Ovary (tissue), 9 donors: ENCODE data around the gene RTP4. TPM values are rescaled to one million over a fixed set of nuclear protein-coding genes. Genes with fewer than 3 reads are reported as not detected.

Experiments
- DNase-seq, 5 donors: peaks; one replicate each; pipeline ENCODE4 v3.0.0-alpha.2; 2019 to 2020
- H3K27ac ChIP-seq, 2 donors: fragments of 200-600 bp; one replicate each; pipeline versions ENCODE4 v1.5.1 to v1.8.0; 2019 to 2022
- H3K27me3 ChIP-seq: fragments of 200-600 bp; one replicate; pipeline ENCODE4 v1.8.0; 2022
- H3K36me3 ChIP-seq: fragments of 200-600 bp; sonication (generic); one replicate; pipeline ENCODE4 v1.5.1; 2019
- H3K4me1 ChIP-seq: one replicate; pipeline ENCODE4 v1.8.1; 2013; ENCODE audit warnings: mild to moderate bottlenecking, moderate library complexity; ENCODE audit not compliant: insufficient read depth
- H3K4me3 ChIP-seq: fragments of 200-600 bp; sonication (generic); one replicate; pipeline ENCODE4 v1.5.1; 2017
- H3K9me3 ChIP-seq, 2 donors: fragments of 200-600 bp in 1 of 2; sonication (generic) in 1 of 2; one replicate each; pipeline versions ENCODE4 v1.5.1 to v1.8.1; 2013 to 2019; ENCODE audit warnings: mild to moderate bottlenecking in 1 of 2, moderate library complexity in 1 of 2
- CTCF ChIP-seq, 3 donors: fragments of 450-650 bp in 2 of 3; fragments of 200-600 bp in 1 of 3; IDR thresholded peaks; one replicate each; pipeline versions ENCODE4 v1.5.1 to v1.8.0; 2016 to 2022; ENCODE audit warnings: antibody characterized with exemption in 3 of 3, mild to moderate bottlenecking in 1 of 3
- EP300 ChIP-seq: sonication (generic); formaldehyde crosslinking; IDR thresholded peaks from one replicate; pipeline ENCODE4 v1.6.1; 2017; ENCODE audit warnings: antibody characterized with exemption
- POLR2A ChIP-seq: fragments of 450-650 bp; IDR thresholded peaks from one replicate; pipeline ENCODE4 v1.6.1; 2017; ENCODE audit warnings: antibody characterized with exemption, mild to moderate bottlenecking, moderate library complexity
- WGBS, 3 donors: extraction: QIAGEN DNeasy Blood & Tissue Kit in 1 of 3; methylation state at CpG; one replicate each; pipeline versions ENCODE4 v1.1.5 to v1.1.7; 2013 to 2017; 5-methylcytosine and 5-hydroxymethylcytosine counted together
- intact Hi-C, 4 donors: fragments of 100-400 bp; cut with DNase I; formaldehyde crosslinking; loops; one replicate each; pipeline versions ENCODE4 v1.11.0 to v1.15.1; 2022 to 2023
- polyA plus RNA-seq, 2 donors: library from polyadenylated mRNA; stranded (reverse); fragments of 200-250 nt in 1 of 2; fragments of 350-450 nt in 1 of 2; fragmentation: Illumina TruSeq in 1 of 2; extraction: RNeasy Lipid Tissue Mini Kit (QIAGEN cat#74804) in 1 of 2; gene quantifications; one replicate each; pipeline ENCODE4 v1.2.3, GENCODE V29; 2013 to 2014
- total RNA-seq, 7 donors: library from RNA; depleted of rRNA in 2 of 7; stranded (reverse); fragments of >200 nt in 2 of 7; fragmentation: NEBNext Ultra II Directional in 3 of 7; extraction: Animal tissue kit (Norgen Biotek cat#: 25700) in 3 of 7; gene quantifications; one replicate each; pipeline versions ENCODE4 v1.1.0 to v1.2.4, GENCODE V29; 2016 to 2023
- donor health status: DM: no; HTN: no; CAD: no; lungs with moderate emphysema.
- donor health status: DM: no; HTN: no; CAD: no.
- donor health status: Bipolar disorder and iron deficiency.
- donor health status: DM: yes; HTN: yes; CAD: no.
- donor health status: DM: no; HTN: no; CAD: no.
- donor health status: DM: yes; HTN: yes; CAD: no.

Gene RTP4
- total and polyA plus RNA-seq, 9 donors, result 0.24 to 7.3 (median 2.7) TPM

- H3K4me3 ChIP-seq, result no peak overlapping the region
- WGBS, 3 donors, result 95 to 96% (median 96%) methylated on average over 4 of the region's 4 CpGs
- H3K36me3 ChIP-seq, result no peaks in the 10 kb centered on the region
- no peak for DNase-seq
- intact Hi-C loops, result no loop called here
- no peak for TF ChIP-seq EP300
- TF ChIP-seq CTCF (IDR thresholded peaks at IDR 0.05), result no peak
- TF ChIP-seq POLR2A, result no peak
- no peaks in the 10 kb centered on the region for H3K27me3 ChIP-seq
- H3K9me3 ChIP-seq, result no peaks in the 10 kb centered on the region
- no peaks in the 10 kb centered on the region for H3K4me1 ChIP-seq
- H3K27ac ChIP-seq, result no peak overlapping the region
Measured at GRCh38 chr3:187383246-187383645, 15.1 kb downstream of the RTP4 start.

- Histone ChIP-seq H3K4me1 (no peaks in the 10 kb centered on the region), H3K4me3 (no peak overlapping the region), H3K9me3 (no peaks in the 10 kb centered on the region), H3K27ac (no peak overlapping the region), H3K27me3 (no peaks in the 10 kb centered on the region), H3K36me3 (no peaks in the 10 kb centered on the region)
- DNase-seq, result no peak
- WGBS, 3 donors, result 55 to 87% (median 80%) methylated on average over 1 of the region's 1 CpG
- intact Hi-C loops, result no loop called here
- TF ChIP-seq CTCF (IDR thresholded peaks at IDR 0.05), result no peak
- no peak for TF ChIP-seq EP300
- TF ChIP-seq POLR2A, result no peak
Measured at GRCh38 chr3:187385296-187385695, 17.1 kb downstream of the RTP4 start.

- intact Hi-C loops, result no loop called here
- H3K27me3 ChIP-seq, result no peaks in the 10 kb centered on the region
- no peaks in the 10 kb centered on the region for H3K4me1 ChIP-seq
- WGBS, 3 donors, result 53 to 77% (median 76%) methylated on average over 1 of the region's 1 CpG
- TF ChIP-seq POLR2A (no peak), EP300 (no peak), CTCF (IDR thresholded peaks at IDR 0.05) (no peak)
- no peak overlapping the region for H3K27ac ChIP-seq
- no peak overlapping the region for H3K4me3 ChIP-seq
- DNase-seq, result no peak
- no peaks in the 10 kb centered on the region for H3K36me3 ChIP-seq
- H3K9me3 ChIP-seq, result no peaks in the 10 kb centered on the region
Measured at GRCh38 chr3:187396661-187397060, 28.5 kb downstream of the RTP4 start.

GRCh38 chr3:187398955-187399354 is 30.8 kb downstream of the RTP4 start:
- no peaks in the 10 kb centered on the region for H3K9me3 ChIP-seq
- no peak overlapping the region for H3K27ac ChIP-seq
- H3K4me1 ChIP-seq, result peaks cover 5% of the 10 kb centered on the region
- no peaks in the 10 kb centered on the region for H3K27me3 ChIP-seq
- intact Hi-C loops, result no loop called here
- no peak overlapping the region for H3K4me3 ChIP-seq
- TF ChIP-seq EP300 (no peak), POLR2A (no peak), CTCF (IDR thresholded peaks at IDR 0.05) (no peak)
- no peaks in the 10 kb centered on the region for H3K36me3 ChIP-seq
- no peak for DNase-seq

GRCh38 chr3:187400756-187401155 is 32.6 kb downstream of the RTP4 start:
- 74 to 88% (median 85%) methylated on average over 3 of the region's 3 CpGs for WGBS, 3 donors
- peaks cover 5% of the 10 kb centered on the region for H3K4me1 ChIP-seq
- intact Hi-C loops, result no loop called here
- no peaks in the 10 kb centered on the region for H3K27me3 ChIP-seq
- no peaks in the 10 kb centered on the region for H3K9me3 ChIP-seq
- H3K36me3 ChIP-seq, result no peaks in the 10 kb centered on the region
- no peak overlapping the region for H3K4me3 ChIP-seq
- DNase-seq, result no peak
- no peak overlapping the region for H3K27ac ChIP-seq
- TF ChIP-seq POLR2A (no peak), EP300 (no peak), CTCF (IDR thresholded peaks at IDR 0.05) (no peak)
